Measurements from ENCODE around the gene METTL13.

The METTL13 gene

GRCh38 chr1:171803461-171804022 lies 22.1 kb downstream of the METTL13 start:
- DNase-seq: no peak

GRCh38 chr1:171805395-171806115 lies 24.1 kb downstream of the METTL13 start:
- DNase-seq: no peak

- no peak for DNase-seq
These were observed 26.1 kb downstream of the METTL13 start for GRCh38 chr1:171807556-171807955.

- DNase-seq: no peak
These were observed 28.4 kb downstream of the METTL13 start for GRCh38 chr1:171809834-171810233.

GRCh38 chr1:171811672-171812071 lies 30.2 kb downstream of the METTL13 start:
- no peak for DNase-seq

GRCh38 chr1:171814692-171815091 lies 33.2 kb downstream of the METTL13 start:
- no peak for DNase-seq

- no peak for DNase-seq
These were observed 34.9 kb downstream of the METTL13 start for GRCh38 chr1:171816300-171816901.

- no peak for DNase-seq
These were observed 36.2 kb downstream of the METTL13 start for GRCh38 chr1:171817511-171818265.

GRCh38 chr1:171819946-171820345 lies 38.5 kb downstream of the METTL13 start:
- no peak for DNase-seq

- DNase-seq: no peak
These were observed 45.5 kb downstream of the METTL13 start for GRCh38 chr1:171826973-171827372.

- no peak for DNase-seq
These were observed 47.3 kb downstream of the METTL13 start for GRCh38 chr1:171828794-171829193.

- no peak for DNase-seq
These were observed 51.8 kb downstream of the METTL13 start for GRCh38 chr1:171833091-171833825.

GRCh38 chr1:171834821-171835220 lies 53.4 kb downstream of the METTL13 start:
- no peak for DNase-seq

- DNase-seq: no peak
These were observed 54.4 kb downstream of the METTL13 start for GRCh38 chr1:171835891-171836290.

- peak; percentile 74 for DNase-seq
These were observed 59.8 kb downstream of the METTL13 start, which contains the start of gene DNM3 for GRCh38 chr1:171841050-171841910. TSS of gene DNM3 (plus strand) at chr1:171841498. CDS start at chr1:171841657, 159 bp downstream.

- peak; percentile 2 for DNase-seq
These were observed 60.7 kb downstream of the METTL13 start for GRCh38 chr1:171841931-171842761.

GRCh38 chr1:171844381-171844780 lies 62.9 kb downstream of the METTL13 start:
- no peak for DNase-seq

- no peak for DNase-seq
These were observed 64.5 kb downstream of the METTL13 start for GRCh38 chr1:171845998-171846397.

Data from effector CD4-positive, alpha-beta T cell (primary cell).